GM21360 (cell line): ENCODE data around the gene ACSM3.
"Not testable (repeated sequence)": the region's sequence is repeated elsewhere in the genome, so short reads cannot be mapped to it uniquely, and the experiment has no call there.

ENCODE experiments used
- ATAC-seq: cut with Tn5 transposase; IDR thresholded peaks from one replicate; pipeline ENCODE4 v1.9.1; 2021; ENCODE audit warnings: mild to moderate bottlenecking, moderate library complexity; ENCODE audit not compliant: unreplicated experiment

Gene ACSM3

DNA sequence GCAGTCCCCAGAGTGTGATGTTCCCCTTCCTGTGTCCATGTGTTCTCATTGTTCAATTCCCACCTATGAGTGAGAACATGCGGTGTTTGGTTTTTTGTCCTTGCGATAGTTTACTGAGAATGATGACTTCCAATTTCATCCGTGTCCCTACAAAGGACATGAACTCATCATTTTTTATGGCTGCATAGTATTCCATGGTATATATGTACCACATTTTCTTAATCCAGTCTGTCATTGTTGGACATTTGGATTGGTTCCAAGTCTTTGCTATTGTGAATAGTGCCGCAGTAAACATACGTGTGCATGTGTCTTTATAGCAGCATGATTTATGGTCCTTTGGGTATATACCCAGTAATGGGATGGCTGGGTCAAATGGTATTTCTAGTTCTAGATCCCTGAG lies 8.0 kb upstream of the ACSM3 start:
- ATAC-seq: not testable (repeated sequence)

DNA sequence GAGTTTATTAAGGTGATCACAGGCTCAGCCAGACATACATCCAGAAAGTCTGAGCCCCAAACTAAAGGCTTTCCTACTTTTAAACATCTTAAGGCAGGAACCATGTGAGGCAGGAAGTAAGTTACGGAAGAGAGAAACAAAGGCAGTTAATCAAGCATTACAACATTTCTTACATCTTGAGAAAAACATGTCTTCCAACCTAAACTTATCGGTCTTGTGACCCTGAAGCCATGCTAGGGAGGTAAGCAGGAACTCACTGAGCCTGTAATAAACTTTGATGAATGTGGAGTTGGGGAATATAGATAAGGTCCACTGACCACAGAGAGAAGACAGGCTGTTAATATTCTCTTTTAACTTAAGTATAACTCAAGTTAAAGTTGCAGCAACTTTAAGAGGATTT lies 3.5 kb upstream of the ACSM3 start:
- no peak for ATAC-seq

DNA sequence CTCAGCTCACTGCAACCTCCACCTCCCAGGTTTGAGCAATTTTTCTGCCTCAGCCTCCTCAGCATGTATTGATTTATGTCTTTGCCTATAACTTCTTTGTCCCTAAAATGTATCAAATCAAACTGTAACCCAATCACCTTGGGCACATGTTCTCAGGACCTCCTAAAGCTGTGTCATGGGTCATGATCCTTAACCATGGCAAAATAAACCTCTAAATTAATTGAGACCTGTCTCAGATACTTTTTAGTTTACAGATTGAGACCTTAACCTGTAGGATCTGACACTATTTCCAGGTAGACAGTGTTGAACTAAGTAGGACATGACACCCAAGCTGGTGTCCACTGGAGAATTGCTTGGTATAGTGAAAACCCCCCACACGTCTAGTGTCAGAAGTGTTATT lies 2.6 kb upstream of the ACSM3 start:
- no peak for ATAC-seq

DNA sequence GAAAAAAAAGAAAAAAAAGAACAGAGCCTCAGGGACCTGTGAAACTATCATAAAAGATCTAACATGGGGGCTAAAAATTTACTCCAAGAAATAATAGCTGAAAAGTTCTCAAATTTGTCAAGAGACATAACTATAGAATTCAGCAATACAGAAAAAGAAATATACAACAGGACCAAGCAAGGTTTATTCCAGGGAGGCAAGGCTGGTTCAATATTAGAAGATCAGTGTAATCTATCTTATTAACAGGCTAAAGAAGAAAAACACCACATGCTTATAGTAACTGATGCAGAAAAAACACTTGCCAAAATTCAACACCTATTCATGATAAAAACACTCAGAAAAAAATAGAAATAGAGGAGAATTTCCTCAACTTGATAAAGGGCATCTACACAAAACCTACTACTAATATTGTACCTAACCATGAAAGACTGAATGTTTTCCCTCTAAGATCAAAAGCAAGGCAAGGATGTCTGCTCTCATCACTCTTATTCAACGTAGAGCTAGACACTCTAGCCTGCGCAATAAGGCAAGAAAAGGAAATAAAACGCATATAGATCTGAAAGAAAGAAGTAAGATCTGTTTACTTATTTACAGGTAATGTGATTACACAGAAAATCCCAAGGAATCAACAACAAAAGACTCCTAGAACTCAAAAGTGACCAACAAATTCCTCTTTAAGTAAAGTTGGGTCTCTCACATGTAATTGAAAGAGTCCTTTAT lies 1.2 kb upstream of the ACSM3 start:
- no peak for ATAC-seq

DNA sequence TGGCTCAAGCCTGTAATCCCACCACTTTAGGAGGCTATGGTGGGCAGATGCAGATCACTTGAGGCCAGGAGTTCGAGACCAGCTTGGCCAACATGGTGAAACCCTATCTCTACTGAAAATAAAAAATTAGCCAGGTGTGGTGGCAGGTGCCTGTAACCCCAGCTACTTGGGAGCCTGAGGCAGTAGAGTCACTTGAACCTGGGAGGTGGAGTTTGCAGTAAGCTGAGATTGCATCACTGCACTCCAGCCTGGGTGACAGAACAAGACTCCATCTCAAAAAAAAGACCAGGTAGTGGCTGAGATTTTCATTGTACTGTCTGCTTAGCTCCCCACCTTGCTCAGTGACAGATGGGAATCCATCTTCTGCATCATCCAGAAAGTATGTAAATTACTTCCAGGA lies 634 bp downstream of the ACSM3 start:
- not testable (repeated sequence) for ATAC-seq

DNA sequence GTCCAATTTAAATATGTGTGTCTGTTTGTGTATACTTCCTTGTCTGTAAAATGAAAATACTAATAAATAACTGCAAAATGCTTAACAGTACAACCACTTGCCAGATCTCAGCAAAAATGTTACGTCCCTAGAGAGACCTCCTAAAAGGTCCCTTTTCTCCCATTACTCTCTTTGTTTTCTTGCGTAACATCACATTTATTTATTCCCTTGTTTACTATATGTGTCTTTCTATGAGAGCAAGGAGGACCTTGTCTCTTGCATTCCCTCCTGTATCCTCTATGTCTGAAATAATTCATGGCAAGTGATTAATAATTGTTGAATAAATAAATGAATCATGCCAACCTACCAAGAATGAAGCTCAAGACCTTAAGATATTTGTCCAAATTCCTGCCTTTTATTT lies 1.9 kb downstream of the ACSM3 start:
- ATAC-seq: no peak

DNA sequence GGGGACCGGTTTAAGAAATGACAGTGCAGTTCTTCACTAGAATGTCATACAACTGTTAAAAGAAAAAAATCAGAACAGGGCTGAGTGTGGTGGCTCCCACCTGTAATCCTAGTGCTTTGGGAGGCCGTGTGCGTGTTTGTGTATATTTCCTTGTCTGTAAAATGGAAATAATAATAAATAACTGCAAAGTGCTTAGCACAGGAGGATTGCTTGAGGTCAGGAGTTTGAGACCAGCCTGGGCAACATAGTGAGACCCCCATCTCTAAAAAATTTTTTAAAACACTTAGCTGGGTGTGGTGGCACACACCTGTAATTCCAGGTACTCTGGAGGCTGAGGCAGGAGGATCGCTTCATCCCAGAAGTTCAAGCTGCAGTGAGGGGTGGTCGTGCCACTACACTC lies 2.5 kb downstream of the ACSM3 start:
- no peak for ATAC-seq

DNA sequence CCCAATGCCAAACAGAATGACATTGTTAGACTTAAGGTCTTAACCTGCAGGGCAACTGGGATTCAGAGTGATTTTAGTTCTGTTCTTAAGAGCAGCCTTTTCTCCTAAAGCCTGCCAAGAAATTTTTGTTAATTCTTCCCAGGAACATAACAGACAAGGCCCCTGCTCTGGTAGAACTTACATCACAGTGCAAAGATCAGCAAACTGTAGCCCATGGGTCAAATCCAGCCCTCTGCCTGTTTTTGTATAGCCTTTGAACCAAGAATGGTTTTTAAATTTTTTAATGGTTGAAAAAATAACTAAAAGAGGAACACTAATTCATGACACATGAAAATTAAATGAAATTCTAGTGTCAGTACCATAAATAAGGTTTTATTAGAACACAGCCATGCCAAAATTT lies 3.8 kb downstream of the ACSM3 start:
- ATAC-seq: no peak

DNA sequence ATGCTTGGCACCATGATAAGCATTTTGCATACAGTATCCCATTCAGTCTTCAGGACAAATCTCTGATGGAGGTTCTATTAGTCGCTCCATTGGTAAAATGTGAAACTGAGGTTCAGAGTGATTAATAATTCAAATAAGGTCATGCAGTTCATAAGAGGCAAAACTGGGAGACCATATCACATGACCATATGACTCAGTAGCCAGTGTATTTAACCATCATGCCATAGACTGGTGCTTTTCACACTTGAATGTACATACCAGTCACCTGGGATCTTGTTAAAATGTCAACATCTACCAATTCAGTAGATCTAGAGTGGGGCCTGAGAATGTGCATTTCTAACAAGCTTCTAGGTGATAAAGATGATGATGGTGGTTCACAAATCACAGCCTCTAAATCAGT lies 4.3 kb downstream of the ACSM3 start:
- ATAC-seq: no peak

DNA sequence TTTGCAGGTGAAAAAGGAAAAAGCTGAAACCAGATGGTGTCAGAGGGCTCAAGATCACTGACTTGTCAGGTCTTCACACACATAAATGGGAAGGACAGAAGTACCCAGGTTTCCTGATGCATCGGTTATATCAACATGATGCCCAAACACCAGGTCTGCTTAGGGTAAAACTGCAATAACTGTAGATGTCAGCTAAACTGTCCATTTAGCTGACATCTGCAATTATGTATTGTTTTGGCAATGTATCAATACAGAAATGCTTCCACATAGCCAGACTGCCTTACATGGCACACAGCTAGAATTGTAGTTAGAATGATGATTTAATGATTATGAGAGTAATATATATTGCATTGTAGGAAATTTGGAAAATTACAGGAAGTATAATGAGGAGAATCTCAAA lies 5.0 kb downstream of the ACSM3 start:
- ATAC-seq: no peak

DNA sequence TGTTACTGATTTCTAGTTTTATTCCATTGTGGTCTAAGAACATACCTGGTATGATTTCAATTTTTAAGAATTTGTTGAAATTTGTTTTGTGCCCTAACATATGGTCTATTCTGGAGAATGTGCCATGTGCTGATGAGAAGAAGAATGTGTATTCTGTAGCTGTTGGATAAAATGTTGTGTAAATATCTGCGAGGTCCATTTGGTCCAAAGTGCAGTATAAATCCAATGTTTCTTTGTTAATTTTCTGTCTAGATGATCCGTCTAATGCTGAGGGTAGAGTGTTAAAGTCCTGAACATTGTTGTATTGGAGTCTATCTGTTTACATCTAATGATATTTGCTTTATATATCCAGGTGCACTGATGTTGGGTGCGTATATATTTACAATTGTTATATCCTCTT lies 9.9 kb downstream of the ACSM3 start:
- ATAC-seq: no peak

DNA sequence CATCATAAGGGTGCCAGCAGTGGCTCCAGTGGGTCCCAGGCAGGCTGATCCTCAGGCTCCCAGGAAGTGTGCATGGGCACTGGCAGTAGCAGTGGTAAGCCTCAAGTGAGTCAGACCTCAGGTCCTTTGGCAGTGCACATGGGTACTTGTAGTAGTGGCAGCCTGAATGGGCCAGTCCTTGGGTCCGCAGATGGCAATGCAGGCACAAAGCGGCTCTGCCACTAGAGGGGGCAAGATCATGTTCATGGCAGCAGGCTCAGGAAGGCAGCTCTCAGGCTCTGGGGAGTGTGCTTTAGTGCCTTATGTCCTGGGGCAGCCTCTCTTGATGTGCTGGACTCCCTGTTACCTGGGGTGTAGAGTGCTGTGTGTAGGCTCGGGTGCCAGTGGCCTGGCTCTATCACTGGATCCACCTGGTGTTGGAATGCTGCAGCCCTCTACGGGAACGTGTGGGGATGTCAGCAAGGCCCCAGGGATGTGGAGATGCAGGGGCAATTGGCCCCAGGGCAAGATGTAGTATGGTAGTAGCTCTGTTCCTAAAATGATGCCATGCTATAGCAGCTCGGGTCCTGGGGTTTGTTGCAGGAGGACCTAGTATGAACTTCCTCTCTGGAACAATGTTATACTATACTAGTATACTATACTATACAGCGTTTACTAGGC lies 11.0 kb downstream of the ACSM3 start:
- ATAC-seq: no peak

DNA sequence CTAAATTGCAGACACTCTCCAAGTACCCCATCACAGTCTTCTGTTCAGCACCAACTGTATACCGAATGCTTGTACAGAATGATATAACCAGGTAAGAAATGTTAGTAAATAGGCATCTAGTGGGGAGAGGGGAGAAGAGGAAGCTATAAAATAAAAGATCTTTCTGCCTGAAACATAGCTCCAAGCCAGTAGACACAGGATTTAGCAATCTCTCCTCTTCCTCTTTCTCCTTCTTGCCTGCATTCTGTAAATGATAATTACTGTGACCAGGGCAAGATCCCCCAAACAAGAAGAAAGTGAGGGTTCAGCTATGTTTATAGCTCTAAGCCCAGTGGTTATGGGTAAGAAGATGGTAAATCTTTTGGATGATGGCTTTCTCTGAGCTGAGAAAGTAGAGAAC lies 17.9 kb downstream of the ACSM3 start:
- no peak for ATAC-seq

DNA sequence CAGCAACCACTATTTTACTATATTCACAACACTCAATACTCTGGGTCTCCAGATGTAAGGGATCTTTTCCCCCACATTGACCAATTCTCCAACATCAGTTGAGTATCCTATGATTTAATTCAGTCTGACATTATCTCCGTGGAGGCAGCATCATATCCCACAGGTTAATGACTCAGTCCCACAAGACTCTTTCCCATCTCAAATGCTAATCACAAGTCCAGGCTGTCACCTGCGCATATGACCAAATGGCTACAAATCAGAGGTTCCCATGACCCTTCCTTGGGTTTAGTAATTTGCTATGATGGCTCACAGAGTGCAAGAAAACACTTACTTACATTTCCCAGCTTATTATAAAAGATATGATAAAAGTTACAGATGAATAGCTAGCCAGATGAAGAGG lies 18.7 kb downstream of the ACSM3 start:
- no peak for ATAC-seq

DNA sequence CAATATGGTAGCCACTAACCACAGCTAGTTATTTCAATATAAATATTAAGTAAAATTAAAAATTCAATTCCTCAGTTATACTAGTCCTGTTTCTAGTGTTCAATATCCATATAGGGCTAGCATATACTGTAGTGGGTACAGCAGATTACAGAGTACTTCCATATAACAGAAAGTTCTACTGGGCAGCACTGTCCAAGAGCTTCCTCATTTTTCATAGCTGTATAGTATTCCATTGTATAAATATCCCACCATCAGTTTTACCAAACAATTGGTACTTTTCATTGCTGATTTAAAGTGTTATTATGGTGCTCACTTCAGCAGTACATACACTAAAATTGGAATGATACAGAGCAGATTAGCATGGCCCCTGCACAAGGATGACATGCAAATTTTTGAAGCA lies 20.4 kb downstream of the ACSM3 start:
- ATAC-seq: no peak

DNA sequence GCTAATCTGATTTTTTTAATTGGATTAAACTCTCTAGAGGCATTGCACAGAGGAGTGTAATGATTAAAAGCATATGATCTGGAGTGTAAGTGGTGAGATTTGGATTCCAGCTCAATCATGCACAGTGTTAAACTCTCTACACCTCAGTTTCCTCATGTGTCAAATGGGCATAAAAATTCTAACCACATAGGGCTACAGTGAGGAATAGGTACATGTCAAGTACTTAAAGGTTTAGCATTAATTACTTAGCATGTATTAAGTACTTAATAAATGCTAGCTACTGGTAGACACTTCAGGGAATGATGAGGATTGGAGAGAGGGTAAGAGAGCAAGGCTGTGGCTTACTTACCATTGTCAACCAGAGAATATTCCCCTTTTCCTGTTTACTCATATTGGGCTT lies 25.3 kb downstream of the ACSM3 start:
- no peak for ATAC-seq

DNA sequence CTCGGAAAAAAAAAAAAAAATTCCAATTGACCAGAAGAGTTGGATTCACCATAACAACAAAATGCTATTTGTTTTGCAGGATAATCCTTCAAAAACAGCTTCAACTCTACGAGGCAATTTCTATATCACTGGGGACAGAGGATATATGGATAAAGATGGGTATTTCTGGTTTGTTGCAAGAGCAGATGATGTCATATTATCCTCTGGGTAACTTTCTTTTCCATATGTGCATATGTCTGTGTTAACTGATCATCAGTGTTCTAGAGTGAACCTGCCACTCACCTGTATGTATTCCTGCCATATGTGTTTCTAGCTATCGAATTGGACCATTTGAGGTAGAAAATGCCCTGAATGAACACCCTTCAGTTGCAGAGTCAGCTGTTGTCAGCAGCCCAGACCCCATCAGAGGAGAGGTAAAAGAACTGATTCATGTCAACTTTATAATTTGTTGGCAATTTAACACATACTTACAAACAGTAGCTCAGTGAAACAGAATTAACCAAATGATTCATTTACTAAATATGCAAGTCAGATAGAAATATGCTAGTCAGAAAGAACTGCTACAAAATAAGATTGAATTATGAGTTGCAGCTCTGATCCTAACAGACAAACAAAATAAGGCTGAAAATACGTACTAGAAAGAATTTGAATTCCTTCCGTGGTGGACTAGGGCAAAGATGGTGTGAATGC lies 28.3 kb downstream of the ACSM3 start:
- ATAC-seq: no peak

DNA sequence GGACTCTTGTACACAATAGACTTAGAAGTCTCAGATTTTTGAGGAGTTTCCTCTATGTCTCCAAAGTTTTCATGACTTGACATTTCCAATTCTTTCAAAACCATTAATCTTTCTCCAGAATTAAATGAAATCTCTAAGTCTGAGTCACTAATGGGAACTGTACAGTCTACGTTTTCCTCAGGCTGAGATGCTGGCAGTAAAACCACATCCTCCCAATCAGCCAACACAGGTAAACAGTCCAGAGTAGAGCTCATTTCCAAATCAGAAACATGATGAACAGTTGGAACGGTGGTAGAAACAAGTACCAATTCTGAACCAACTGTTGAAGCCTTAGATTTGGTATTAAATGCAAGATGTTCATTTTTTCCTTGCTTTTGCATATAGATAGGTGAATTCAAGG lies 34.5 kb downstream of the ACSM3 start:
- no peak for ATAC-seq

DNA sequence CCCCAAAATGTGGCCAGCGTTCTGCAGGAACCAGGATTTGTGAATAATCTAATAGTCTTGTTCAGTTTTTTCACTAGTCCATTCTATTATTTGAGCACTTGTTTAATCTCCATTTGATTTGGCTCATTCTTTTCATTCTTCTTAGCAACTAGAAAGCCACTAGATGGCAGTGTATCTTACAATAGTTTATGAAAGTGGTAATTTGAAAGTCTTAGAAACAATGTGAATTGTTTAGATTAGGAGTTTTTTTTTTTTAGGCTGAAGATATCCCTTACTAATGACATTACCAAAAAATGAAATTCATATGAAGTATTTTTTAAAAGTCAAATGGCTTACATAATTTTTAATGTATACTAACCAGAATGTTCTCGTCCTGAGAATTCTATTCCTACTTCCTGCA lies 35.8 kb downstream of the ACSM3 start:
- no peak for ATAC-seq

DNA sequence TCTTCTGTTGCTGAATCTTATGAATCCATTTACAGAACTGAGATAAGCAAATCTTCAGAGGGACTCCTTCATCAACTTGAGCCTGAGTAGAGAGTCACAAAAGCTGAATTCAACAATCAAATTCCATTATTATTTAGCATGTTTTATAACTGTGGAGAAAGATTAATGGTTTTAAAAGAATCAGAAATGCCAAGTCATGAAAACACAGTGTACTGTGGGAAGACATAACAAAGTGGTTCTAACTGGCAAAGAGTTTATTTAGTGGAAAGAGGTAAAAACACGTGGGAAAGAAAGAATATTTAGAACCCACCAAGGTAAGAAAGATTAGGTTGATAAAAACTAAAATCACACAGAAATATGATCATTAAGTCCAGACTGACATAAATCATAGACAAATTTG lies 37.5 kb downstream of the ACSM3 start:
- no peak for ATAC-seq

DNA sequence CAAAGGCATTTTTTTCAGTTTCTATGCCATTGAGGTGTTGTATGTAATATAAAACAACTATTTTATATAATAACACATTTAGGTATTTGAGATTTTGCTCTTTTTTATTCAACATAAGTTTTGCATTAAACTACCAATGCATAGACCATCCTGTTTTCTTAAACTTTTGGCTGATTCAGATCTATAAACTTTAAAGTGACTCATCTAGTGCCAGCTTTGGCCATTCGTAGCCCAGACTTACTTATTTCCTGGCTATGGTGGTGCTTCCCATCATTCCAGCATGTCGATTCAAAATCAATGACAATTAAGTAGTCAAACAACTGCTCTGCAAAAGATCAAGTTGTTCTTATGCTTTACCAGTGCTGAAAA lies 39.4 kb downstream of the ACSM3 start:
- ATAC-seq: no peak

DNA sequence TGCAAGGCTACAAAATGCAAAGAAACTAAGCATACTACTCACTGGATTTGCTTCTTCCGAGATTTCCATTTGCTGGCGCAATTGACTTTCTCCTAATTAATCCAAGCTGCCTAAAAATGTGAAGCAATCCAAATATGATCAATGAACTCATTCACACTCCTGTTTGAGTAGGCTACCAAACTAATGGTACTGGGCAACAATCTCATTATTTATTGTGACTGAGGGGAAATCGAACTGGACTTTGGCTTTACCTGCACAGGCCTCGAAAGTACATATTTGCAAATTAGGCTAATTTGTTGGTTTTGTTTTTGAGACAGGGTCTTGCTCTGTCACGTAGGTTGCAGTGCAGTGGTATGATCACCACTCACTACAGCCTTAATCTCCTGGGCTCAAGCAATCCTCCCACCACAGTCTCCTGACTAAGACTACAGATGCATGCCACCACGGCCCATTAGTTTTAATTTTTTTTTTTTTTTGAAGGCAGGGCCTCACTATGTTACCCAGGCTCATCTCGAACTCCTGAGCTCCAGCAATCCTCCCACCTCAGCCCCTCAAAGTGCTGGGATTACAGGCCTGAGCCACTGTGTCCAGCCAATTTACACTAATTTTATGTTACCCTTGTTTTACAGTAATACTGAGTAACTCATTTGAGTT lies 39.9 kb downstream of the ACSM3 start:
- no peak for ATAC-seq
